ENCODE data around the gene NDUFS2.

The NDUFS2 gene

DNA sequence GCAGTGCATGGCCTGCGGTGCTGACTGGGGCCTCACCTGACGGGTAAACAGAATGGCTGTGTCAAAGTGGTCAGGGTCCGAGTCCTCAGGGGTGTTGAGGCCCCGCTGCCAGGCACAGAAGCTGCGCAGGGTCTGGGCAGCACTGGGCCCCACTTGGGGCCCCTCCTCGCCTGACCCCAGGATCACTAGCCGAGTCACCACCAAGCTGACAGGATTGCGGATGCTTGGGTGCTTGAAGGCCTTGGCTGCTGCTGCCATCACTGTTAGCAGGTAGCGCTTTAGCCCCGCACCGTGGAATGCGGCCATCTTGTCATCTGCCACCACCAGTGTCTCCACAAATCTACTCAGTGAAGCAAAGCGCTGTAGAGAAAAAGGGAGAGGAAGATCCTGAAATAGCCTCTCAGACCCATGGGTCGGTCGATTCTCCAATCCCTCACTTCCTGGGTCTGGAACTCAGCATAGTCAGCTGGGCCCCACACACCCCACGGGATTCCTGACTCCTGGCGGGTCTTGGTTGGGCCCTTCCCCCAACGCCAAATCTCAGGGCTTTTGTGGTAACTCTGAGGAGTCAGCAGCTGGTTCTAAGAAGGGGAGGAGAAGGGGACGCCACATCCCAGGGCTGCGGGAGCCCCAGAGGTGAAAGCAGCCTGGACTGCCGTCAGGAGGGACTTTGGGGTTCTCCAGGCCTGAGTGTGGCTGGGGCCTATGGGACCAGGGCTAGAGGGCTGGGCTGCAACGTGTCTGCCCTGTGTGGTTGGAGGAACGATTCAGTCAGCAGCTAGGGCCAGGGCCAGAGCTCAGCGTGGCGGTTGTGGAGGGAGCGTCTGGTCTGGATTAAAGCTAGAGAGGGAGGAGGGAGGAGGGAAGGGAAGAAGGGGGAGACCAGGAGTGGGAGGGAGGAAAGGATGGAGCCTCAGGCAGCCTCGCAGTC, 5.4 kb upstream of the NDUFS2 start:
- DNase-seq = no peak

GRCh38 chr1:161197560-161198193, 4.5 kb upstream of the NDUFS2 start:
- DNase-seq = no peak

DNA sequence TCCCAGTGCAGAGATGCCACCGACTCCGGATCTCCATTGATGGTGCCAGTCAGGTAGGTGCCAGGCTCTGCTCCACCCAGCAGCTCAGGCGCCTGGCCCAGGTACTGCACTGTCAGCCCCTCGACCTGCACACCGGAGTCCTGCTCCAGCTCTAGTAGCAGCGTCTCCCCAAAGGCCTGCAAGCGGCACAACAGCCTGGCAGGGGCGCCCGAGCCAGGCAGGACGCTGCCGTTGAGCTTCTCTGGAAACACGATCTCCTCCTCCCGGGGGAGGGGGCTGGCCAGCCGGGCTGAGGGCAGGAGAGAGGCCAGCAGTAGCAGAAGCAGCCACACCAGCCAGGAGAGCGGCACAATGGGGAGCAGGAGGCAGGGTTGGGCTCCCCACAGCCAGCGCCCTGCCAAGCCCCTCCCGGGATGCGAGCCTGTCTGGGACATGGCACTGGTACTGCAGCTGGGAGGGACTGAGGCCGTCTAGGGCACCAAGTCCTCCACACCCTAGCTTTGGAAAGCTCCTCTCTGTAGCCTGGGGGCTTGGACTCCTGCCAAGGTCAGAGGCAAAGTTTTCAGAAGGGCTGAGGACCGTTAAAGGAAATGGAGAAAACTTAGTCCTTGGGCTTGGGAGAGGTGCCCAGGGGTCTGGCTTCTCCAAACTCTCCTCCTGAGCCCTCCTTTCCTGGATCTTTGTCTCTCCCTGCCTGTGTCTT, 3.8 kb upstream of the NDUFS2 start:
- peak; percentile 48 for DNase-seq

- peak; percentile 19 for DNase-seq
Measured at GRCh38 chr1:161198897-161199431, 3.2 kb upstream of the NDUFS2 start, which contains the start of gene ADAMTS4. ADAMTS4 (minus strand) TSS chr1:161199054; CDS start chr1:161198627, 427 bp downstream.

- no peak for DNase-seq
Measured at GRCh38 chr1:161199506-161200139, 2.5 kb upstream of the NDUFS2 start.

GRCh38 chr1:161200421-161200991, 1.7 kb upstream of the NDUFS2 start:
- no peak for DNase-seq

GRCh38 chr1:161200992-161201835, 953 bp upstream of the NDUFS2 start:
- DNase-seq = no peak

DNA sequence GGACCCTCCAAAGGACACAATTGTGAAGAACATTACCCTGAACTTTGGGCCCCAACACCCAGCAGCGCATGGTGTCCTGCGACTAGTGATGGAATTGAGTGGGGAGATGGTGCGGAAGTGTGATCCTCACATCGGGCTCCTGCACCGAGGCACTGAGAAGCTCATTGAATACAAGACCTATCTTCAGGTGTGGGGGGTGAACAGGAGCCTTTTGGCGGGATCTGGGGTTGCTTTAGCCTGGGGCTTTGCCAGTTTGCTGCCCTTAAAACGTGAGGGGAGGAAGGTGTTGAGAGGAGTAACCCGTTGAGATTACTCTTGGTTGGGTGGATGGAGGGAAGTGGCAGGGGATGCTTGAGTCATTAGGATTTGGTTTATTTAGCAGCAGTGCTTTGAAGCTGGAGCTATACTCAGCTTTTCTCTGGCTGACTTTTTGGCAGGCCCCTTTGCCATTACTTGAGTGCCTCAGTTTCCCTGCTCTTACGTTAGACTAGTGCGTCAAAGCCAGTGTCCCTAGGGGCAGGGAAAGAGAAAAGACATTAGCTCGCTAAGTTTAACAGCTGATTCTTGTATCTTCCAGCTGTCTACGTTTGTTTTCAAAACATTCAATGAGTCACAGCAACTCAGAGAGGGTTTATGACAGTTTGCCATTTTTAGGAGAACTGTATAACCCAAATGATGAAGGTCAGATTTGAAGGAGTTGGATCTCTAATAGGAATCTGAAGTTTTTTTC, 4.4 kb downstream of the NDUFS2 start:
- no peak for DNase-seq

- DNase-seq = no peak
Measured at GRCh38 chr1:161207173-161207572, 5.0 kb downstream of the NDUFS2 start.

- DNase-seq = peak; percentile 14
Measured at GRCh38 chr1:161209790-161210409, 7.7 kb downstream of the NDUFS2 start.

DNA sequence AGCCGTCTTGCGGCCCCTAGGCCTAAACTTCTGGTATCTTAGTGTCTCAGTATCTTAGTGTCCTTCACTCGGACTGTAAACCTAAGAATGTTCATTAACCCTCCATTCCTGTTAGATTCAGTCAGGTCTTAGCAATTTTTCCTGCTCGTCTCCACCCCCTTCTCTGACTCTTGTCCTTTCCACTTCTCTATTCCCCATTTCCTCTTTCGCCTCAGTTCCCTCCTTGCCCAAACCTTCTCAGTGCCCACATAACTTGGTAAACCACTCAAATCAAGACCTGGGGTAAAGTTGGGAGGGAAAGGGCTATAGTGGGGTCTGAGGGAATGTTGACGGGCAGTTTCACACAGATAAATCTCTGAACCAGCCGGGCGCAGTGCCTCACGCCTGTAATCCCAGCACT, 12.2 kb downstream of the NDUFS2 start:
- no peak for DNase-seq

- DNase-seq = no peak
Measured at GRCh38 chr1:161215076-161215475, 12.9 kb downstream of the NDUFS2 start, which contains the start of gene FCER1G. FCER1G (plus strand) TSS chr1:161215295; CDS start chr1:161215322, 27 bp downstream.

- no peak for DNase-seq
Measured at GRCh38 chr1:161216945-161217712, 15.0 kb downstream of the NDUFS2 start.

DNA sequence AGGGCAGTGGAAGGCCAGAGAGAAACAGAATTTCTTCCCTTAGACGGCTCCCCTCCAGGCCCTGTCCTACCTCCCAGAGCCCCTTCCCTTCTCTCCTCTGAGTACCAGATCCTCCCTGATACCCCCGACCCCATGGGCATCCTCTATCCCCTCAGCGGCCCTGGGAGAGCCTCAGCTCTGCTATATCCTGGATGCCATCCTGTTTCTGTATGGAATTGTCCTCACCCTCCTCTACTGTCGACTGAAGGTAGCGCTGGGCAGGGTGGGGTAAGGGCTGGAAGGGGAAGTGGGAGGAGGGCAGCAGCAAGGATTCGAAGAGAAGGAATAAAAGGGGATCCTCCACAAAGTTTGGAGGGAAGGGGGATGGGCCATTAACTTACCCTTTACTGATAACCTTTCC, 15.7 kb downstream of the NDUFS2 start:
- no peak for DNase-seq

- no peak for DNase-seq
Measured at GRCh38 chr1:161218301-161219077, 16.3 kb downstream of the NDUFS2 start.

DNA sequence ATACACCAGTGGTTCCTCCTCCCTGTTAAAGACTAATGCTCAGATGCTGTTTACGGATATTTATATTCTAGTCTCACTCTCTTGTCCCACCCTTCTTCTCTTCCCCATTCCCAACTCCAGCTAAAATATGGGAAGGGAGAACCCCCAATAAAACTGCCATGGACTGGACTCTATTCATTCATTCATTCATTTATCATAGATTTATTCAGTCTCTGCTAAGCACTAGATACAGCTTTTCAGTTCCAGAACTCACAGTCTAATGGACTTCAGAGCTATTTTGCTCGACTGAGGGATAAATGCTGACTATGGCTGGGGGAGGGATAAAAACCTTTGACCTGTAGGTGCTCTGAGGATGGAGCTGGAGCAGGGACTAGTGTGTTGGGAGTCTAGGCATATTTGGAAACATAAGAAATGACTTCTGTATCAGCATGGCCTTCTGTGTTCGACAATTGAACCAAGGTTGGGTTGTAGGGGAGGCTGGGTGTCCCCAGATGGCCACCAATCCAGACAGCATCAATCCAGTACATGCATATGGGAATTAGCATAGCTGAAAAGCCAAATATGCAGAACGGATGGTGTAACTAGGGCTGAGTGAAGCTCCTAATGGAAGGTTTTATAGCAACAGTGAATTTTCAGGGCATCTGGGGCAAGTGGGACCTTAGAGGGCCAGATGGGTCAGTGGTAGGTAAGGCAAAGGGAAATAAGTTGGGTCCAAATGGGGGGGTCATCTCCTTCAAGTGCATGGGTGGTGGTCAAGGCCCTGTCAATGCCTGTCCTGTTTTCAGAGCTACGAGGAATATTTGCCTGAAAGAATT, 17.1 kb downstream of the NDUFS2 start:
- DNase-seq = no peak

DNA sequence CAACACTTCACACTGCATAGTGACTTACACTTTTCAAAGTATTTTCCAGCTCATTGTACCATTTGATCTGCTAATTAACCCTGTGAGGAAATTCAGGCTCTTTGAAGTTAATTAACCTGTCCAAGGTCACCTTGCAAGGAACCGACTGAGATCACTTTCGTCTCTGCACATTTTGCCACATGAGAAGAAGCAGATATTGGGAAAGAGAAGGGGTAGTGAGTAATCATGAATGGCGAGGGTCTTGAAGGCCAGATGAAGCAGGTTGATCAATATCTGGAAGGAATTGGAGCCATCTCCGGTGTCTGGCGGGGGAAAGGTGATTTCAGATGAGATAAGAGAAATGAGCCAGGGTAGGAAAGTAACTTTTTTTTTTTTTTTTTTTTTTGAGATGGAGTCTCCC, 17.8 kb downstream of the NDUFS2 start:
- DNase-seq = no peak
